HG02943 (cell line): Measurements from ENCODE around the gene STMP1.
"Not testable (repeated sequence)": the region's sequence is repeated elsewhere in the genome, so short reads cannot be mapped to it uniquely, and the experiment has no call there.

Experiments used
- ATAC-seq: cut with Tn5 transposase; IDR thresholded peaks from one replicate; pipeline ENCODE4 v1.9.1; 2021; ENCODE audit warnings: mild to moderate bottlenecking, low read depth, moderate library complexity; ENCODE audit not compliant: unreplicated experiment

Gene STMP1

DNA sequence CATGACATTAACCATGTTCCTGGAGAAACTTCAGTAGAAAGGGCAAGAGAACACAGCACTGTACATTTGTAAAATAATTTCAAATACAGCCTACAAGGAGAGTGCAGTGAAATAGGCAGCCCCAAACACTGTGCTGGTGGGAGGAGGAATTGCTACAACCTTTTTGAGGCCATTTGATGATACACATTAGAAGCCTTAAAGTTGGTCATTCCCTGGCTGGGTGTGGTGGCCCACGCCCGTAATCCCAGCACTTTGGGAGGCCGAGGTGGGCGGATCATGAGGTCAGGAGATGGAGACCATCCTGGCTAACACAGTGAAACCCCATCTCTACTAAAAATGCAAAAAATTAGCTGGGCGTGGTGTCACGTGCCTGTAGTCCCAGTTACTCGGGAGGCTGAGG, 30.3 kb downstream of the STMP1 start:
- ATAC-seq: not testable (repeated sequence)

DNA sequence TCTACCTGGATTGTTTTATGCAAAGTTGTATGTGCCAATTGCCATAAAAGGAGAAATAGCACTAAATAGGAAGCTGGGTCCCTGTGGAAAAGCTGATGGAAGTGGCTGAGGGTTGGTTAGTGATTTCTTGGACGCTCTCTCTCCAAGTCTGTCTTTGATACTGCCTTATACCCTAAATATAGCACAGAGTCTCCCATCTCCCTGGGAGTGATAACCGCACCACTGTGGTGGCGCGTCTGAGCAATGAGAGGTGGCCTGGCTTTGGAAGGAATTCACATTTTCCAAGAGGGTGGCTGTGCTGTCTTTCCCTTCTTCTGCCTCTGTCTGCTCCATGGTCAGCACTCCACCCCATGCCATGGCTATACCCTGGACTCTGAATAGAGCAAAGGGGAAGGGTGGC, 31.2 kb downstream of the STMP1 start:
- ATAC-seq: no peak

- ATAC-seq: no peak
These were observed 35.1 kb downstream of the STMP1 start for GRCh38 chr7:135697276-135698049.

GRCh38 chr7:135704074-135704473, 41.8 kb downstream of the STMP1 start:
- no peak for ATAC-seq

- ATAC-seq: no peak
These were observed 42.4 kb downstream of the STMP1 start for GRCh38 chr7:135704698-135705097.

DNA sequence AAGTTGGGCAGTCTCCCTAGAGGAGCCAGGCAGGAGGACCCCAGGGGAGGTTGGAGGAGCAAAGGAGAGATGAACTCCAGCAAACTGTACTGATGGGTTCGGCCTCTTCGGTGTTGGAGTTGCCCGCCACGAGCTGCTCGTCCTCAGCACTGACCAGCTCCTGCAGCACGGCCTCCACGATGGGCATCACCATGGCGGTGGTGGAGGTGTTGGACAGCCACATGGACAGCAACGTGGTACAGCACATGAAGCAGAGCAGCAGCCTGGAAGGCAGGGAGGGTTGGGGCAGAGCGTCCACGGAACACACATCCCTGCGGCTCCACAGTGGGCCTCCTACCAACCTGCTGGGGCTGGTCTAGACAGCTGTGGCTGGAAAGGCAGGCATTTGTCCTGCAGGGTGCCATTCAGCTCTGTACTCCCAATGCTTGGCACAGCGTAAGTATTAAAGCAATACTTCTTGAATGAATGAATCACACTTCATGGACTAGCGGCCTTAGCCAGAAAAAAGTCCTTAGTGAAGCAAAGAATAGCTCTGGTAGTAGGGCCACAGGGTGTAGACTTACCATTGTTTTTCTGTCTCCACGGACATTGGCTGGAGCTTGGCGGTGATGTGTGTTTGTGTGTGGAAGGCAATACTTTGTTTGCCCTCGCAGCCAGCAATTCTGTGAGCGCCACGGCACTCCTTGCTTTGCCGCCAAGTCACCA, 43.9 kb downstream of the STMP1 start:
- no peak for ATAC-seq

GRCh38 chr7:135706858-135707569, 44.7 kb downstream of the STMP1 start:
- ATAC-seq: no peak

DNA sequence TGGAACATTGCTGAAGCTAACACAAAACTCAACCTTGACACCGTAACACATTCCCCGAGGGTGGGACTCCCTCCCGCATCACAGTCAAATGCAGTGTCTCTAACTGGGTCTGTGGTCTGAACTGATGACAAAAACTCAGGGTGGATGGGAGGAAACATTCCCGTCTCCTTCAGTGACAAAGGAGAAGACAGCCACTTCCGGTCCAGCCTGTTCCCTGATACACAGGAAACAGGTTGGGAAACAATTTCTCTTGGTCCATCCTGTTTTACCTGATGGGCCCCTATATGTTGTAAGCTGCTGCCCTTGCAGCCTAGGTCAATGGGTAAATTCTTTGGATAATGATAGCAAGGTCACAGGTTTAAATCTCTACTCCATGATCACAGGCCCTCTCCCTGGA, 45.3 kb downstream of the STMP1 start:
- ATAC-seq: no peak

DNA sequence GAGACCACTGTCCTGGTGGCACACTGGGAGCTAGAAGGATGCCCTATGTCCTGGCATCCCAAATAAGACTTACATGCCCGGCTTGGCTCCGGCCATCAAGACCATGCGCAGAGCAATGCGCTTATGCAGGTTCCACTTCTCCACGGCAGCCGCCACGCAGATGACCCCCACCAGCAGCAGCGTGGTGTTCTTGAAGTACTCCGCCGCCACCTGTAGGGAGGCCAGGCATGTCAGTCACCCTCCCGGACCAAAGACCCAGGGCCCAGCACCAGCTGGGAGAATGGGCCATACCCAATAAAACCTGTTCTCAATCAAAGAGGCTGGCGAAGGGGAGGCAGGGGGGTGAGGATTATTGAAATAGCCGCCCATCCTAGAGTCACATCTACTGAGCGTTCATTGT, 45.7 kb downstream of the STMP1 start:
- no peak for ATAC-seq

DNA sequence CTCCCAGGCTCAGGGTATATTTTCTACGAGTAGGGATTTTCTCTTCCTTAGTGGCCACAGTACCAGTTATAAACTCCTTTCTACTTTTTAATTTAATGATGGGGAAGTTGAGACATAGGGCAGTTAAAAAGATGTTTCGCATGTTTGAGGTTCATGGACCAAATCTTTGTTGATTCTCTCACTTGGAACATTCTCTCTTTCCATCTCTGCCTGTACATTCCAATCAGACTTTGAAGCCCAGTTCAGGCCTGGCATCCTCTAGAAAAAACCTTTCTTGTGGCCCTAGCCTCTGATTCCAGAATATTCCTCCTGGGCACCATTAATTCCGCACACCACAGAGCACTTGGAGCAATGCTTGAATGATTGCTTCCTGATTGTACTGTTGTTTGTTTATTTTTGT, 47.2 kb downstream of the STMP1 start:
- ATAC-seq: no peak

GRCh38 chr7:135710417-135711138, 48.3 kb downstream of the STMP1 start:
- no peak for ATAC-seq

DNA sequence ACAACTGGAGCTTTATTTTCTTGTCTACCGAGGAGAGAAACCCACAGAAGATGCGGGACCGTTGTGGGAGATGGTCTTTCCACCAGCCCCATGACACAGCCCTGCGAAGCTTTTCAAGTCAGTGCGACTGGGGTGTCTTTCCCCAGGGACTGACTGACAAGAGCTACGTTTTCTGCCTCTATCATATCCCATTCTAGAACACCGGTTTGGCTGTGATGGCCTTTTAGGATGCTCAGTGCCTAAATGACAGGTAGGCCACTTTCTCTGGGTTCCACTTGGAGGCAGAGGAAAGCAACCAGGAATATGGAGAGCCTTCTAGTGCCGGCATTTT, 48.8 kb downstream of the STMP1 start:
- no peak for ATAC-seq

DNA sequence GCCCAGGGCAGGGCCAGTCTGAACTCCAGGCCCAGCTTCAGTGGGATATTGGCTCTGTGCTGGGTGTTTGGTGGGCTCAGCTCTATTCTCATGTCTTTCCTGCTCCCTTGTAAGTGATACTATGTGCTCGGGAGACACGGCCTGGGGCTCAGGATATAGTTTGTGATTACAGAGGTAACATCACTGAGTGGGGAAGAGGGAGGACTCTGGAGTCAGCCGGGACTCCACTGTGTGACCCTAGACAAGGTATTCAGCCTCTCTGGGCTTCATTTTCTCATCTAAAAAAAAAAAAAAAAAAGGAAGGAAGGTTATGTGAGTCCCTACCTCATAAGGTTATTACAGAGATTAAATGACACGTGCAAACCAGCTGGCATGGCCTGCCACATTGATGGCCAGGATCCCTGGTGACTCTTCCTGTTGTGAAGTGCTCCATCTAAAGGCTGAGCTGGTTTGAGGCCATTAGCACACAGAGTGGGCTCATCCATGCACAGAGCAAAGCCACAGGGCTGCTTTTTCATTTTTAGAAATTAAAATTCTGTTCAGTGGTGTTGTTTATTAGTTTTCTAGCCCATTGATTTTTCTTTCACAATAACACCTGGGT, 50.0 kb downstream of the STMP1 start:
- no peak for ATAC-seq

- ATAC-seq: no peak
These were observed 50.5 kb downstream of the STMP1 start for GRCh38 chr7:135712796-135713195.

DNA sequence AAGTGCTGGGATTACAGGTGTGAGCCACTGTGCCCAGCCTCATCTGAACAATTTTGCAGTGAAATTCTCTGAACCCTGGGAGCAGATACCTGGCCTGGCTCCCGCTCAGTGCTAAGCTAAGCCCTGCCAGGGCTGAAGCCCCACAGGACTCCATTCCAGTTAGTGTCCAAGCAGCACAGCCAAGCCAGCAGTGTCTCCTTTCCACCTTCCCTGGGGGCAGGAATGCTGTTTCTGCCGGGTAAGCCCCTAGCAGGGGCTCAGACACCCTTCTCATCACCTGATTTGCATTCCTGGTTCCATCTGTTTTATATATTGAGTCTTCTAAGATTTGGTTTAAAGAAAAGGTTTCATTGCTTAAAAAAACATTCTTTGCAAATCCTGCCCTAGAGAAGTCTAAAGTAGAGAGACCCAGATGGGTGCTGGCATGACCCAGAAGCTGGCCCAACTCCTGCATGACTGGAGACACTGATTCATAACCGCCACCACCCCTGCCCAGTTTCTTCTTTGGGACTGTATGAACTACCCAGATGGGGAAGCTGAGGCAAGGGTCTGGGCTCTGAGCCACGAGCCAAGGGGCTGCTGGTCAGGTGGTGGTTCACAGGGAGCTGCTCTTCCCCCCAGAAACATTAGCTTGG, 51.6 kb downstream of the STMP1 start:
- ATAC-seq: no peak

DNA sequence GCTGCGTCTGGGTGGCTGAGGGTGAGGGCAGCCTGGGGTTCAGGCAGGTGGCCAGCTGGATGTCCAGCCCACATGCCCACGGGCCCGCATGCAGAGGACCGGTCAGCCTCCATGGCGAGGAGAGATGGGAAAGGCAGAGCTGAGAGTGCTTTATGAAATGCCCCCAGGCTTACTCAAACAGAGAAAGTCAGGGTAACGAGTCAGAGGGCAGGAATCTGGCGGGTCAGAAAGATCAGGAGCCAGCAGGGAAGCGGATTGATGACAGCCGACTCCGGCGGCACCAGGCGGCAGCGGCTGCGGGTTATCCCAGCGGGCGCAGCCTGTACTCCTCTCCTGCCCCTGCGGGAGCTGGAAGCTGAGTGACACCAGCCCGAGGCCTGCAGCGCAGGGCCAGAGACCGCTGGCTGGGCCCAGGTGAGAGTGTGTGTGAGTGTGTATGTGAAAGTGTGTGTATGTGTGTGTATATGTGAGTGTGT, 52.3 kb downstream of the STMP1 start:
- ATAC-seq: no peak

DNA sequence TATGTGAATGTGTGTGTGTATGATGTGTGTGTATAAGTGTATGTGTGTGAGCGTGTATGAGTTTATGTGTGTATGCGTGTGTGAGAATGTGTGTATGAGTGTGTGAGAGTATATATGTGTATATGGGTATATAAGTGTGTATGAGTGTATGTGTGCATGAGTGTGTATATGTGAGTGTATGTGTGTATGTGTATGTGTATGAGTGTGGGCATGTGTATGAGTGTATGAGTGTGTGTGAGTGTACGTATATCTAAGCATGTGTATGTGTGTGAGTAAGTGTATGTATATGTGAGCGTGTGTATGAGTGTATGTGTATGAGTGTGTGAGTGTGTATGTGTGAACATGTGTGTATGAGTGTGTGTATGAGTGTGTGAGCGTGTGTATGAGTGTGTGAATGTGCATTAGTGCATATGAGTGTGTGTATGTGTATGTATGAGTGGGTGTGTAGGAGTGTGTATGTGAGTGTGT, 52.8 kb downstream of the STMP1 start:
- no peak for ATAC-seq

DNA sequence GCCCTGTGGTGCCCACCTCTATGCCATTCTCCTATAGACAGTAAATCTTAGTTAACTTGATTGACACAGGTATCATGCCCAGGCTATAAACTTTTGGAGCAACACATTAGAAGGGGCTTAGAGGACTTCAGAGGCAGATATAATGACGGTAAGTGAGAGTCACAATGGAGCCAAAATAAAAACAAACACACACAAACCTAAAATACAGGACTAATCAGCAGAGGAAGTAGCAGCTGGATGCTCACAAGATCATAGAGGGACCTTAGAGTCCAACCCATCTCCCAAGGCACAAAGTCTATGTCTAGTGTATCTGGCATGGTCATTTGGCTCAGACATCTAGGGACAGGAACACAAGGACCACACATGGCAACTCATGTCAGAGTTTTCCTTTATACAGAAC, 53.4 kb downstream of the STMP1 start:
- ATAC-seq: no peak

GRCh38 chr7:135716677-135717238, 54.4 kb downstream of the STMP1 start:
- ATAC-seq: no peak

DNA sequence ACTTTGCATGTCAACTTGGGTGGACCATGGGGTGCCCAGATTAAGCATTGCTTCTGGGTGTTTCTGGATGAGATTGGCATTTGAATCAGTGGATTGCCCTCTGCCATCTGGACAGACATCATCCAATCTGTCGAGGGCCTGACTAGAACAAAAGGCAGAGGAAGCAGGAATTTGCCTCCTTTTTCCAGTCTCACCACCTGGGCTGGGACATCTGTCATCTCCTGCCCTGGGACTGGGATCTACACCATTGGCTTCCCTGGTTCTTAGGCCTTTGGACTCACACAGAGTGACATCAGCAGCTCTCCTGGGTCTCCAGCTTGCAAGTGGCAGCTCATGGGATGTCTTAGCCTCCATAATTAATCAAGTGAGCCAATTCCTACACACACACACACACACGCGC, 55.4 kb downstream of the STMP1 start:
- no peak for ATAC-seq
